ENCODE results near the gene AVP.

Gene AVP

GRCh38 chr20:3072530-3073250 is 11.8 kb downstream of the AVP start:
- no peak for TF ChIP-seq ZFX (IDR thresholded peaks at IDR 0.05)
- TF ChIP-seq CTCF (conservative IDR thresholded peaks at IDR 0.05) = no peak
- no peak overlapping the region for H3K27ac ChIP-seq

DNA sequence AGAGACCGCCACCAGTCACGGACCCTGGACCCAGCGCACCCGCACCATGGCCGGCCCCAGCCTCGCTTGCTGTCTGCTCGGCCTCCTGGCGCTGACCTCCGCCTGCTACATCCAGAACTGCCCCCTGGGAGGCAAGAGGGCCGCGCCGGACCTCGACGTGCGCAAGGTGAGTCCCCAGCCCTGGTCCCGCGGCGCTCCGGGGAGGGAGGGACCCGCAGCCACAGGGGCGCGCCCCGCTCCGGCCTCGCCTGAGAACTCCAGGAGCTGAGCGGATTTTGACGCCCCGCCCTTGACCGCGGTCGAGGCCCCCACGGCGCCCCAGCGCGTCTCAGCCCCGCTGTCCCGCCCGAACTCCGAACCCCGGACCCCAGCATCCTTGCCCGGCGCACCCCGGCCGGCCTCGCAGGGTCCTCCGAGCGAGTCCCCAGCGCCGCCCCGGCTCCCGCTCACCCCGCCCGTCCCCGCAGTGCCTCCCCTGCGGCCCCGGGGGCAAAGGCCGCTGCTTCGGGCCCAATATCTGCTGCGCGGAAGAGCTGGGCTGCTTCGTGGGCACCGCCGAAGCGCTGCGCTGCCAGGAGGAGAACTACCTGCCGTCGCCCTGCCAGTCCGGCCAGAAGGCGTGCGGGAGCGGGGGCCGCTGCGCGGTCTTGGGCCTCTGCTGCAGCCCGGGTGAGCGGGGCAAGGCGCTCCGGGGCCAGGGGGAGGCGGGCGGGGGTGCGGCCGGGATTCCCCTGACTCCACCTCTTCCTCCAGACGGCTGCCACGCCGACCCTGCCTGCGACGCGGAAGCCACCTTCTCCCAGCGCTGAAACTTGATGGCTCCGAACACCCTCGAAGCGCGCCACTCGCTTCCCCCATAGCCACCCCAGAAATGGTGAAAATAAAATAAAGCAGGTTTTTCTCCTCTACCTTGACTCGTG is 12.7 kb downstream of the AVP start, which contains the start of gene OXT:
Gene OXT (plus strand): TSS at position 11 of the 920 bp plus-strand sequence. CDS start 36 bp downstream, at position 47.
- no peak within 1 kb of the TSS for H3K27ac ChIP-seq
- TF ChIP-seq CTCF (conservative IDR thresholded peaks at IDR 0.05) = no peak
- no peak for TF ChIP-seq ZFX (IDR thresholded peaks at IDR 0.05)

- no peak overlapping the region for H3K27ac ChIP-seq
- no peak for TF ChIP-seq ZFX (IDR thresholded peaks at IDR 0.05)
- TF ChIP-seq CTCF (conservative IDR thresholded peaks at IDR 0.05) = no peak
Observed at GRCh38 chr20:3071266-3071609, 13.3 kb downstream of the AVP start.

DNA sequence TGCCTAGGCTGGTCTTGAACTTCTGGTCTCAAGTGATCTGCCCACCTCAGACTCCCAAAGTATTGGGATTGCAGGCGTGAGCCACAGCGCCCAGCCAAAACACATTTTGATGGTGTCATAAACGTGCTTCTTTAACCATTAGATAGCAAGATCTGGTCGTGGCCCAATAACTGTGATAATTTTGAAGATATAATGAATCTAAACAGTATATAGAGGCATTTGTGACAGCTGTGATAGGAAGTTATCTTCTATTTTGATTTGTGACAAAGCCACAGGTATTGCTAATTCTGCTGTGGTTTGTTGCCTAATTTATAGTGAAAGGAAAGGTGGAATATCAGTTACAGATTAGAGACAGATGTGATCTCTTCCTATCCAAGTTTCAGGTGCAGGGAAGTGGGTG is 13.8 kb downstream of the AVP start:
- no peak for TF ChIP-seq CTCF (conservative IDR thresholded peaks at IDR 0.05)
- TF ChIP-seq ZFX (IDR thresholded peaks at IDR 0.05) = no peak
- no peak overlapping the region for H3K27ac ChIP-seq

DNA sequence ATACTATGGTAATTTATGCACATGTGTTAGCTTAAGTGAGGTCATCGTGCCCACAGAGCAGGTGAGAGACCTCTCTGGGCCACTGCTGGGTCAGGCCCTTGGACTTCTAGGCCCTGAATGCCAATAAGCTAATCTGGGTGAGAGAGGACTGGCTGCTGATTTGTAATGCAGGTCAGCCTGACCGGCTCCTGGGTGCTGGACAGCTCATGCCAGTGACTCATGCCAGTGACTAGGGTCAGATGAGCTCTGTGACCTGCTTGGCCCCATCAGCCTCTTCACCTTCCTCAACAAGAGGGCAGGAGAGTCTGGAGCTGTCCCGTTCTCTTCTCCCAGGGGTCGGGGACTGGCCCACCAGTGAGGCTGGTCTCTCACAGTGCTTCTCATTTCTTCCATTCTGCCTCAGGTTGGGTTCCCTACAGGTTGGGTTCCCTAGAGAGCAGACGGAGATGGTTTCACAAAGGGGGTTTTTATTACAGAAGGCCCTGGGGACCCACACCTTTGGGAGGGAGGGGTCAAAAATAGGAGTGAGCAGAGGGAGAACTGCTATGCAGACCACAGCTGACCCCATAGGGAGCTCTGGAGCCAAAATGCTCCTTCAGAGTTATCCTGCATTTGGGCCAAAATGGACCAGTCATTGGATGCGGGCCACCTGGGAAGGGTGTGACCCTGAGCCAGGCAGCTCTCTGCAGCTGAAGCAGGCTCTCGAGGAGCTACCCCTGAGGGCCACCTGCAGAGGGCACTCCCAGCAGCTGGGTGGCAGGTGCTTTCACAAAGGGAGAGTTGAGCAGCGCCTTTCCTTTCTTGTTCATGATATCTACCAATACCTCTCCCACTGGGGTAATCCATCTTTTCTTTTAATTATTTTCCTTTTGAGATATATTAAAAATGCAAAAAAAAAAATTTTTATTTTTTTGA is 15.3 kb downstream of the AVP start:
- TF ChIP-seq ZFX (IDR thresholded peaks at IDR 0.05) = no peak
- TF ChIP-seq CTCF (conservative IDR thresholded peaks at IDR 0.05) = no peak; the same call in 1 of the 2 replicates
- H3K27ac ChIP-seq = no peak overlapping the region

DNA sequence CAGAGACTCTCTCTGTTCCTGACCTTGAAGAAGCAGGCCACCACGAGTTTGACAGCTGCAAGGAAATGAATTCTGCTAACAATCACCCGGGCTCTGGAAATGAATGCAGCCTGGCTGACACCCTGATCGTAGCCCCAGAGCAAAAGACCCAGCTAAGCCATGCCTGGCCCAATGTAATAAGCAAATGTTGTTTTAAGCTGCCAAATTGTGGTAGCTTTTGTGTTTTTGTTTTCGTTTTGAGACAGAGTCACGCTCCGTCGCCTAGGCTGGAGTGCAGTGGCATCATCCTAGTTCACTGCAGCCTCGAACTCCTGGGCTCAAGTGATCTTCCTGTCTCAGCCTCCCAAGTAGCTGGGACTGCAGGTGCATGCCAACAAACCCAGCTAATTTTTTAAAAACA is 16.4 kb downstream of the AVP start:
- no peak overlapping the region for H3K27ac ChIP-seq
- TF ChIP-seq CTCF (conservative IDR thresholded peaks at IDR 0.05) = no peak
- TF ChIP-seq ZFX (IDR thresholded peaks at IDR 0.05) = no peak
